ENCODE data around the gene CYTH3.

The CYTH3 gene

GRCh38 chr7:6243168-6243567 lies 29.3 kb downstream of the CYTH3 start:
- Histone ChIP-seq H3K4me3 (replicated peaks; ENCODE audit: insufficient read depth, low read length) (no peak overlapping the region), H3K27ac (replicated peaks) (no peak overlapping the region), H3K27me3 (ENCODE audit: insufficient read depth, poor library complexity, severe bottlenecking) (no peaks in the 10 kb centered on the region)
- TF ChIP-seq GABPA (IDR thresholded peaks at IDR 0.05; ENCODE audit: low read depth) (no peak), SPI1 (IDR thresholded peaks at IDR 0.05; ENCODE audit: borderline replicate concordance, low read depth) (no peak), REST (IDR thresholded peaks at IDR 0.05; ENCODE audit: insufficient replicate concordance, low read depth) (no peak), POLR2AphosphoS5 (IDR thresholded peaks at IDR 0.05; ENCODE audit: low read depth) (no peak), CTCF (IDR thresholded peaks at IDR 0.05; ENCODE audit: insufficient read depth, low read length) (no peak)
- no peak for DNase-seq (ENCODE audit: low read depth in 1 of 2, low spot score in 1 of 2)

- Histone ChIP-seq H3K4me3 (replicated peaks; ENCODE audit: insufficient read depth, low read length) (no peak overlapping the region), H3K27ac (replicated peaks) (no peak overlapping the region)
- DNase-seq (ENCODE audit: low read depth in 1 of 2, low spot score in 1 of 2), result no peak
Measured at GRCh38 chr7:6242561-6242960, 29.9 kb downstream of the CYTH3 start.

GRCh38 chr7:6241607-6241973 lies 30.8 kb downstream of the CYTH3 start:
- no peak for TF ChIP-seq CTCF (IDR thresholded peaks at IDR 0.05; ENCODE audit: insufficient read depth, low read length)
- TF ChIP-seq GABPA (IDR thresholded peaks at IDR 0.05; ENCODE audit: low read depth), result no peak
- no peak for TF ChIP-seq REST (IDR thresholded peaks at IDR 0.05; ENCODE audit: insufficient replicate concordance, low read depth)
- no peak for TF ChIP-seq SPI1 (IDR thresholded peaks at IDR 0.05; ENCODE audit: borderline replicate concordance, low read depth)
- TF ChIP-seq POLR2AphosphoS5 (IDR thresholded peaks at IDR 0.05; ENCODE audit: low read depth), result no peak

More at GRCh38 chr7:6242561-6242960, 29.9 kb downstream of the CYTH3 start:
- H3K27me3 ChIP-seq (ENCODE audit: insufficient read depth, poor library complexity, severe bottlenecking), result no peaks in the 10 kb centered on the region
- TF ChIP-seq GABPA (IDR thresholded peaks at IDR 0.05; ENCODE audit: low read depth), result no peak
- TF ChIP-seq POLR2AphosphoS5 (IDR thresholded peaks at IDR 0.05; ENCODE audit: low read depth), result no peak
- no peak for TF ChIP-seq CTCF (IDR thresholded peaks at IDR 0.05; ENCODE audit: insufficient read depth, low read length)
- no peak for TF ChIP-seq REST (IDR thresholded peaks at IDR 0.05; ENCODE audit: insufficient replicate concordance, low read depth)
- TF ChIP-seq SPI1 (IDR thresholded peaks at IDR 0.05; ENCODE audit: borderline replicate concordance, low read depth), result no peak

More at GRCh38 chr7:6241607-6241973, 30.8 kb downstream of the CYTH3 start:
- H3K27ac ChIP-seq (replicated peaks), result no peak overlapping the region
- H3K27me3 ChIP-seq (ENCODE audit: insufficient read depth, poor library complexity, severe bottlenecking), result no peaks in the 10 kb centered on the region
- no peak for DNase-seq (ENCODE audit: low read depth in 1 of 2, low spot score in 1 of 2)
- no peak overlapping the region for H3K4me3 ChIP-seq (replicated peaks; ENCODE audit: insufficient read depth, low read length)

All from HL-60 (cell line).